ENCODE measurements around the gene SNRPA. TPM values are rescaled to one million over a fixed set of nuclear protein-coding genes. Genes with fewer than 3 reads are reported as not detected.

The SNRPA gene
- 100 to 1,000 TPM in 1 of 5 experiments, 10 to 100 TPM in 4; 64.1 to 166 (median 72.7) TPM for total RNA-seq
- polyA plus RNA-seq = 10 to 100 TPM; 44.1 to 57.2 TPM
- total RNA-seq = 39.2 reads per million, percentile 66 among the genes with 10 or more reads in this experiment

DNA sequence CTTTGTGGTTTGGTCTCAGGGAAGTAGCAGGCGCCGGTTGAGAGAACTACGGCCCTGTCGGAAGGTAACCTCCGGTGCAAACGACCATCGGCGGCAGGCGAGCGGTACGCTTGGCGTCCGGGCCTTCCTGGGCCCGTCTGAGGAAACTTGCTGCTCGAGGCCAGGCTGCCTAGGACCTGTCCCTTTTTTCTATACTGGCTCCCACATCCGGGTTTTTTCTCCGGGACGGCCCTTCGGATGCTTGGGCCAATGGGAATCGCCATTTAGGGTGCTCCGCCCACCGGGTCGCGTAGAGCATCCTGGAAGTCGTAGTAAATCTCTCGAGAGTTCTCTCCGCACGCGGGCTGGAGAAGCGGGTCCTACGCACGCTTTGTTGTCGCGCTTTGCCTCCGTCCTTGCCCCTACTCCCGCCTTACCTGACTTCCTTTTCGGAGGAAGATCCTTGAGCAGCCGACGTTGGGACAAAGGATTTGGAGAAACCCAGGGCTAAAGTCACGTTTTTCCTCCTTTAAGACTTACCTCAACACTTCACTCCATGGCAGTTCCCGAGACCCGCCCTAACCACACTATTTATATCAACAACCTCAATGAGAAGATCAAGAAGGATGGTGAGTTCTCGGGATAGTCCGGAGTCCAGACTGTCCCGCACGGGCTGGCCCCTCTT, at the start of gene SNRPA:
Gene SNRPA, plus strand, starts transcription at position 330 of the 664 bp plus-strand sequence. Its CDS starts 206 bp downstream, at position 536.
- peak; percentile 81 for ATAC-seq
- H3K9me3 ChIP-seq (ENCODE audit: control insufficient read depth in 2 of 3, low read length in 3 of 3) = no peaks in the 10 kb centered on the region
- Mint-ChIP-seq H3K9me3 (peaks cover 0 to 1% (median 0%) of the 10 kb centered on the region in 11 donors), H3K4me3 (peak within 1 kb of the TSS; percentile 93 to 100 (median 96)), H3K27me3 (no peaks in the 10 kb centered on the region), H3K27ac (peak within 1 kb of the TSS; percentile 90 to 99 (median 98)), H3K4me1 (peaks cover 37 to 51% (median 49%) of the 10 kb centered on the region in 7 donors), H3K36me3 (peaks cover 0 to 38% (median 11%) of the 10 kb centered on the region in 5 donors)
- peaks cover 19 to 34% of the 10 kb centered on the region in 2 donors for H3K4me1 ChIP-seq (ENCODE audit: control insufficient read depth in 2 of 2, insufficient read depth in 2 of 2, low read length in 2 of 2)
- H3K27me3 ChIP-seq (ENCODE audit: control insufficient read depth in 2 of 2, insufficient read depth in 2 of 2, low read length in 2 of 2) = no peaks in the 10 kb centered on the region
- peak within 1 kb of the TSS; percentile 84 for H3K27ac ChIP-seq (ENCODE audit: low read depth, low read length)
- ChIA-PET CTCF (interaction anchor here (0.7 to 1.7 kb wide), 6 partner anchors 27 to 60 kb away, joined by 3 to 9 read pairs (median 6); partner anchors contain the start of genes COQ8B, EGLN2 and RAB4B), POLR2A (interaction anchor here (0.6 to 4.6 kb wide), 20 partner anchors 8 to 613 kb away, joined by 3 to 92 read pairs (median 4); partner anchors contain the start of genes B9D2, COQ8B, EGLN2 and HNRNPUL1)
- intact Hi-C loops (cut with micrococcal nuclease) = loop anchor here (1.0 to 2.0 kb wide), 18 partner anchors 27 to 646 kb away; partner anchors contain the start of genes BCKDHA (in 2 of the 2), COQ8B (in 2 of the 2), EXOSC5 (in 2 of the 2) and NUMBL (in 2 of the 2)
- DNase-seq = peak in 7 of 9 donors; percentile 94 to 99 (median 98)
- H3K4me3 ChIP-seq (ENCODE audit: low read length) = peak within 1 kb of the TSS; percentile 96
- peaks cover 0 to 6% (median 0%) of the 10 kb centered on the region in 3 experiments for H3K36me3 ChIP-seq (ENCODE audit: control insufficient read depth in 2 of 3, insufficient read depth in 3 of 3, low read length in 3 of 3)

DNA sequence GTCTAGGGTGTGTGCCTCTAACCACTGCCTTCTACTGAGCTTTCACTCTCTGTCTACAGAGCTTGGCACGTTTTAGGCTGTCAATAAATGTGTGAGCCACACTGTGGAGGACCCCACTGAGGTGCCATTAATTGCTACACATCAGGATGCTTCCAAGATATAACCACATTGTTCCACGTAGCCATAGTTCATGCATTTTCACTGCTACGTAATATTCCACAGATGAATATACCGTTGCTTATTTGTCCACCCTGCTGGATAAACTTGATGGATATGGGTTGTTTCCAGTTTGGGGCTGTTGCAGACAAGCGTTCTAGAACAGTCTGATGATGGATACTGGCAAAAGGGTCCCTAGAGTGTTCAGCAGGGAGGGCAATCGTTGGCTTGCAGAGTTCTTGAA, 49.2 kb upstream of the SNRPA start:
- ATAC-seq = no peak
- Histone ChIP-seq H3K4me3 (ENCODE audit: low read length) (no peak overlapping the region), H3K36me3 (ENCODE audit: control insufficient read depth in 2 of 3, insufficient read depth in 3 of 3, low read length in 3 of 3) (peaks cover 0 to 67% (median 0%) of the 10 kb centered on the region in 3 experiments), H3K9me3 (ENCODE audit: control insufficient read depth in 2 of 3, low read length in 3 of 3) (no peaks in the 10 kb centered on the region), H3K27me3 (ENCODE audit: control insufficient read depth in 2 of 2, insufficient read depth in 2 of 2, low read length in 2 of 2) (no peaks in the 10 kb centered on the region), H3K4me1 (ENCODE audit: control insufficient read depth in 2 of 2, insufficient read depth in 2 of 2, low read length in 2 of 2) (no peaks in the 10 kb centered on the region), H3K27ac (ENCODE audit: low read depth, low read length) (no peak overlapping the region)
- Mint-ChIP-seq H3K9me3 (no peaks in the 10 kb centered on the region), H3K4me1 (peaks cover 0 to 3% (median 0%) of the 10 kb centered on the region in 7 donors), H3K36me3 (peaks cover 9 to 47% (median 19%) of the 10 kb centered on the region in 5 donors), H3K27me3 (no peaks in the 10 kb centered on the region), H3K27ac (no peak overlapping the region), H3K4me3 (no peak overlapping the region)
- ChIA-PET CTCF (no interaction called here), POLR2A (interaction anchor here (1.2 kb wide), 1 partner anchor 11 kb away, joined by 3 read pairs; the partner anchor contains the start of gene NUMBL)
- intact Hi-C loops (cut with micrococcal nuclease) = no loop called here
- DNase-seq = no peak

- no peak for DNase-seq
- intact Hi-C loops (cut with micrococcal nuclease) = no loop called here
- Mint-ChIP-seq H3K4me3 (no peak overlapping the region), H3K4me1 (peaks cover 0 to 3% (median 0%) of the 10 kb centered on the region in 7 donors), H3K9me3 (no peaks in the 10 kb centered on the region), H3K27ac (no peak overlapping the region), H3K36me3 (peaks cover 9 to 50% (median 19%) of the 10 kb centered on the region in 5 donors), H3K27me3 (no peaks in the 10 kb centered on the region)
- no peak for ATAC-seq
- Histone ChIP-seq H3K4me3 (ENCODE audit: low read length) (no peak overlapping the region), H3K9me3 (ENCODE audit: control insufficient read depth in 2 of 3, low read length in 3 of 3) (no peaks in the 10 kb centered on the region), H3K27me3 (ENCODE audit: control insufficient read depth in 2 of 2, insufficient read depth in 2 of 2, low read length in 2 of 2) (no peaks in the 10 kb centered on the region), H3K36me3 (ENCODE audit: control insufficient read depth in 2 of 3, insufficient read depth in 3 of 3, low read length in 3 of 3) (peaks cover 0 to 72% (median 0%) of the 10 kb centered on the region in 3 experiments), H3K4me1 (ENCODE audit: control insufficient read depth in 2 of 2, insufficient read depth in 2 of 2, low read length in 2 of 2) (no peaks in the 10 kb centered on the region), H3K27ac (ENCODE audit: low read depth, low read length) (no peak overlapping the region)
- CTCF ChIA-PET = interaction anchor here (0.5 kb wide), 1 partner anchor 421 kb away, joined by 3 read pairs; no protein-coding TSS in a partner anchor
- POLR2A ChIA-PET = interaction anchor here (1.2 kb wide), 1 partner anchor 12 kb away, joined by 3 read pairs; the partner anchor contains the start of gene NUMBL
Measured at GRCh38 chr19:40702337-40703012, 48.5 kb upstream of the SNRPA start.

- DNase-seq (no peak), ATAC-seq (no peak)
- Mint-ChIP-seq H3K4me3 (no peak overlapping the region), H3K27ac (no peak overlapping the region), H3K4me1 (peaks cover 0 to 4% (median 0%) of the 10 kb centered on the region in 7 donors), H3K36me3 (peaks cover 9 to 50% (median 18%) of the 10 kb centered on the region in 5 donors), H3K27me3 (no peaks in the 10 kb centered on the region), H3K9me3 (no peaks in the 10 kb centered on the region)
- Histone ChIP-seq H3K27ac (ENCODE audit: low read depth, low read length) (no peak overlapping the region), H3K36me3 (ENCODE audit: control insufficient read depth in 2 of 3, insufficient read depth in 3 of 3, low read length in 3 of 3) (peaks cover 0 to 75% (median 0%) of the 10 kb centered on the region in 3 experiments), H3K4me1 (ENCODE audit: control insufficient read depth in 2 of 2, insufficient read depth in 2 of 2, low read length in 2 of 2) (no peaks in the 10 kb centered on the region), H3K4me3 (ENCODE audit: low read length) (no peak overlapping the region), H3K9me3 (ENCODE audit: control insufficient read depth in 2 of 3, low read length in 3 of 3) (no peaks in the 10 kb centered on the region), H3K27me3 (ENCODE audit: control insufficient read depth in 2 of 2, insufficient read depth in 2 of 2, low read length in 2 of 2) (no peaks in the 10 kb centered on the region)
- ChIA-PET POLR2A (interaction anchor here (1.2 kb wide), 1 partner anchor 12 kb away, joined by 3 read pairs; the partner anchor contains the start of gene NUMBL), CTCF (no interaction called here)
- intact Hi-C loops (cut with micrococcal nuclease) = no loop called here
Measured at GRCh38 chr19:40703029-40703755, 47.8 kb upstream of the SNRPA start.

- Mint-ChIP-seq H3K4me1 (peaks cover 0 to 3% (median 0%) of the 10 kb centered on the region in 7 donors), H3K4me3 (no peak overlapping the region), H3K27ac (peak overlapping the region in 1 of 9 donors; percentile 65), H3K9me3 (no peaks in the 10 kb centered on the region), H3K36me3 (peaks cover 9 to 58% (median 25%) of the 10 kb centered on the region in 5 donors), H3K27me3 (no peaks in the 10 kb centered on the region)
- no peak overlapping the region for H3K27ac ChIP-seq (ENCODE audit: low read depth, low read length)
- intact Hi-C loops (cut with micrococcal nuclease) = no loop called here
- H3K36me3 ChIP-seq (ENCODE audit: control insufficient read depth in 2 of 3, insufficient read depth in 3 of 3, low read length in 3 of 3) = peaks cover 3 to 83% (median 6%) of the 10 kb centered on the region in 3 experiments
- POLR2A ChIA-PET = interaction anchor here (1.0 kb wide), 1 partner anchor 12 kb away, joined by 4 read pairs; the partner anchor contains the start of genes COQ8B and ITPKC
- ATAC-seq = no peak
- no peaks in the 10 kb centered on the region for H3K9me3 ChIP-seq (ENCODE audit: control insufficient read depth in 2 of 3, low read length in 3 of 3)
- DNase-seq = no peak
- H3K4me3 ChIP-seq (ENCODE audit: low read length) = no peak overlapping the region
- no peaks in the 10 kb centered on the region for H3K27me3 ChIP-seq (ENCODE audit: control insufficient read depth in 2 of 2, insufficient read depth in 2 of 2, low read length in 2 of 2)
- H3K4me1 ChIP-seq (ENCODE audit: control insufficient read depth in 2 of 2, insufficient read depth in 2 of 2, low read length in 2 of 2) = no peaks in the 10 kb centered on the region
- CTCF ChIA-PET = no interaction called here
Measured at GRCh38 chr19:40704491-40705361, 46.3 kb upstream of the SNRPA start.
